OCI-LY1 (cell line): ENCODE results near the gene ATP1B1.

Experiments used
- CTCF ChIP-seq: fragments of 200-600 bp; sonication (generic), shearing (Covaris generic); IDR thresholded peaks from 2 replicates; pipeline ENCODE4 v1.5.1; 2017; ENCODE audit warnings: mild to moderate bottlenecking, antibody characterized with exemption, low read length, moderate library complexity, mixed read lengths
- EZH2 ChIP-seq: fragments of 200-600 bp; sonication (generic), shearing (Covaris generic); IDR thresholded peaks from 2 replicates; pipeline ENCODE4 v1.8.0; 2017; ENCODE audit warnings: borderline replicate concordance, mixed run types, mild to moderate bottlenecking, antibody characterized with exemption, low read length, moderate library complexity, mixed read lengths

- no peak for TF ChIP-seq CTCF
- TF ChIP-seq EZH2: no peak
These were observed 33.4 kb upstream of the ATP1B1 start for GRCh38 chr1:169072945-169073725.
